Hepatocyte (in vitro differentiated cells): ENCODE results near the gene RALBP1. TPM values are rescaled to one million over a fixed set of nuclear protein-coding genes. Genes with fewer than 3 reads are reported as not detected.

ENCODE experiments used
- DNase-seq: peaks from one replicate; pipeline ENCODE4 v3.0.0-alpha.2; 2016; ENCODE audit warnings: low spot score
- H2AFZ ChIP-seq: fragments of 200-600 bp; sonication (generic); 2 replicates; pipeline ENCODE4 v1.6.0; 2016; ENCODE audit warnings: antibody characterized with exemption, mild to moderate bottlenecking
- H3K27ac ChIP-seq: fragments of 200-600 bp; sonication (generic); 2 replicates; pipeline ENCODE4 v1.5.1; 2016; ENCODE audit warnings: mild to moderate bottlenecking
- H3K27me3 ChIP-seq: fragments of 200-600 bp; sonication (generic); 2 replicates; pipeline ENCODE4 v1.6.1; 2016
- H3K36me3 ChIP-seq: fragments of 200-600 bp; sonication (generic); replicated peaks from 2 replicates; pipeline ENCODE4 v1.5.1; 2016; ENCODE audit warnings: low read depth; ENCODE audit not compliant: insufficient read depth
- H3K4me1 ChIP-seq: fragments of 200-600 bp; sonication (generic); 2 replicates; pipeline ENCODE4 v1.5.1; 2016; ENCODE audit warnings: mild to moderate bottlenecking, moderate library complexity; ENCODE audit not compliant: insufficient read depth
- H3K4me2 ChIP-seq: fragments of 200-600 bp; sonication (generic); 2 replicates; pipeline ENCODE4 v1.6.0; 2016
- H3K4me3 ChIP-seq: fragments of 200-600 bp; sonication (generic); 2 replicates; pipeline ENCODE4 v1.5.1; 2016; ENCODE audit warnings: mild to moderate bottlenecking
- H3K79me2 ChIP-seq: fragments of 200-600 bp; sonication (generic); 2 replicates; pipeline ENCODE4 v1.6.0; 2017; ENCODE audit warnings: mild to moderate bottlenecking
- H3K9me2 ChIP-seq: fragments of 200-600 bp; sonication (generic); replicated peaks from 2 replicates; pipeline ENCODE4 v1.6.0; 2017; ENCODE audit warnings: mild to moderate bottlenecking; ENCODE audit not compliant: insufficient read depth
- H3K9me3 ChIP-seq: fragments of 200-600 bp; sonication (generic); 2 replicates; pipeline ENCODE4 v1.5.1; 2016; ENCODE audit warnings: low read depth, mild to moderate bottlenecking
- H4K20me1 ChIP-seq: fragments of 200-600 bp; sonication (generic); 2 replicates; pipeline ENCODE4 v1.6.0; 2016; ENCODE audit warnings: mild to moderate bottlenecking; ENCODE audit not compliant: insufficient read depth, poor library complexity, severe bottlenecking
- CTCF ChIP-seq: fragments of 200-600 bp; sonication (generic); IDR thresholded peaks from 2 replicates; pipeline ENCODE4 v1.5.1; 2016; ENCODE audit warnings: antibody characterized with exemption, mild to moderate bottlenecking; ENCODE audit not compliant: poor library complexity
- EZH2 ChIP-seq: fragments of 200-600 bp; sonication (generic); IDR thresholded peaks from 2 replicates; pipeline ENCODE4 v1.6.1; 2016; ENCODE audit warnings: antibody characterized with exemption, mild to moderate bottlenecking, borderline replicate concordance
- EZH2phosphoT487 ChIP-seq: fragments of 200-600 bp; sonication (generic); IDR thresholded peaks from one replicate; pipeline ENCODE4 v1.6.1; 2018; ENCODE audit warnings: antibody characterized with exemption, mild to moderate bottlenecking, low read depth, moderate library complexity; ENCODE audit not compliant: unreplicated experiment, severe bottlenecking
- WGBS: methylation state at CpG from one replicate; pipeline ENCODE4 v1.1.6; 2016; ENCODE audit warnings: low lambda C conversion rate; ENCODE audit errors: missing lambda C conversion rate; 5-methylcytosine and 5-hydroxymethylcytosine counted together
- polyA plus RNA-seq: library from polyadenylated mRNA; unstranded; fragments of >200 nt; fragmentation: Nextera tagmentation; extraction: Ambion mirVana; gene quantifications from 2 replicates; pipeline ENCODE4 v1.2.1, GENCODE V29; 2016
- total RNA-seq: library from RNA; depleted of rRNA; stranded (reverse); fragments of >200 nt; gene quantifications from 2 replicates; pipeline ENCODE4 v1.2.3, GENCODE V29; 2014

Gene RALBP1
- total and polyA plus RNA-seq, 2 experiments from 2014 or later = 41.3 to 55.0 TPM

- TF ChIP-seq CTCF (no peak), EZH2phosphoT487 (no peak)
These were observed 45.4 kb downstream of the RALBP1 start for GRCh38 chr18:9520666-9521065.

GRCh38 chr18:9521770-9522169, 46.5 kb downstream of the RALBP1 start:
- no peak for TF ChIP-seq CTCF
- no peak for TF ChIP-seq EZH2
- no peak for TF ChIP-seq EZH2phosphoT487
- Histone ChIP-seq H3K9me2 (no peaks in the 10 kb centered on the region), H3K4me1 (no peaks in the 10 kb centered on the region), H3K9me3 (no peaks in the 10 kb centered on the region), H4K20me1 (no peaks in the 10 kb centered on the region), H3K4me2 (no peak overlapping the region), H2AFZ (no peak overlapping the region), H3K36me3 (no peaks in the 10 kb centered on the region), H3K27me3 (no peaks in the 10 kb centered on the region), H3K4me3 (no peak overlapping the region), H3K79me2 (no peaks in the 10 kb centered on the region), H3K27ac (no peak overlapping the region)
- no peak for DNase-seq
- 91% methylated on average over 7 of the region's 7 CpGs for WGBS

More at GRCh38 chr18:9520666-9521065, 45.4 kb downstream of the RALBP1 start:
- no peaks in the 10 kb centered on the region for H3K36me3 ChIP-seq
- H3K27me3 ChIP-seq = no peaks in the 10 kb centered on the region
- H3K4me1 ChIP-seq = no peaks in the 10 kb centered on the region
- no peak overlapping the region for H3K4me3 ChIP-seq
- WGBS = 93% methylated on average over 3 of the region's 3 CpGs
- H3K9me3 ChIP-seq = no peaks in the 10 kb centered on the region
- H3K79me2 ChIP-seq = no peaks in the 10 kb centered on the region
- no peak overlapping the region for H3K27ac ChIP-seq
- no peaks in the 10 kb centered on the region for H3K9me2 ChIP-seq
- H4K20me1 ChIP-seq = no peaks in the 10 kb centered on the region
- H3K4me2 ChIP-seq = no peak overlapping the region
- no peak overlapping the region for H2AFZ ChIP-seq
- DNase-seq = no peak

- WGBS = 93% methylated on average over 6 of the region's 6 CpGs
These were observed 47.6 kb downstream of the RALBP1 start for GRCh38 chr18:9522952-9523351.

More at GRCh38 chr18:9522952-9523351, 47.6 kb downstream of the RALBP1 start:
- no peak for DNase-seq
- H3K9me2 ChIP-seq = no peaks in the 10 kb centered on the region
- H3K4me3 ChIP-seq = no peak overlapping the region
- H3K4me1 ChIP-seq = no peaks in the 10 kb centered on the region
- no peaks in the 10 kb centered on the region for H3K36me3 ChIP-seq
- no peak overlapping the region for H3K4me2 ChIP-seq
- no peaks in the 10 kb centered on the region for H4K20me1 ChIP-seq
- H2AFZ ChIP-seq = no peak overlapping the region
- H3K27me3 ChIP-seq = no peaks in the 10 kb centered on the region
- H3K27ac ChIP-seq = no peak overlapping the region
- H3K9me3 ChIP-seq = no peaks in the 10 kb centered on the region
- no peaks in the 10 kb centered on the region for H3K79me2 ChIP-seq
- no peak for TF ChIP-seq EZH2
- no peak for TF ChIP-seq EZH2phosphoT487
- TF ChIP-seq CTCF = no peak
